GM18526 (cell line): ENCODE data around the gene SNRNP27.

Experiments
- POLR2A ChIP-seq: IDR thresholded peaks from 3 replicates; pipeline ENCODE4 v1.6.1; 2011; ENCODE audit not compliant: insufficient read length; ENCODE audit errors: extremely low read depth

SNRNP27 gene

GRCh38 chr2:69893684-69894551 lies at the start of gene SNRNP27:
SNRNP27 (plus strand) TSS chr2:69893956; CDS start chr2:69893985, 29 bp downstream.
- peak; percentile 80 for TF ChIP-seq POLR2A

DNA sequence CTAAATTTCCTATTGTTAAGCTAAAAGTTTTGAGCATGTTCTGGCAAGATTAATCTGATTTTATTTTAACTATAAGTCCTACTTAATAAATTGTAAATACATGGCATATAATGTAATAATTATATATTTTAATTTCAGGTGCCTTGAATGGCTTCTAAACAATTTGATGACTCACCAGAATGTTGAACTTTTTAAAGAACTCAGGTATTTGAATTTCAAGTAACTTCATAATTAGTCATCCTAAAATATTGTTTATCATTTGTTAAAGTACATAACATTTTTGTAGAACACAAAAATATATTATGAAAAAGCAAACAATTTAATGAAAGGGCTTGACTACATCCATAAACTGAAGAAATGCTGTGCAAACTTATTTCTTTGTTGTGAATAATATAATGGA lies 49.8 kb upstream of the SNRNP27 start:
- TF ChIP-seq POLR2A, result no peak

DNA sequence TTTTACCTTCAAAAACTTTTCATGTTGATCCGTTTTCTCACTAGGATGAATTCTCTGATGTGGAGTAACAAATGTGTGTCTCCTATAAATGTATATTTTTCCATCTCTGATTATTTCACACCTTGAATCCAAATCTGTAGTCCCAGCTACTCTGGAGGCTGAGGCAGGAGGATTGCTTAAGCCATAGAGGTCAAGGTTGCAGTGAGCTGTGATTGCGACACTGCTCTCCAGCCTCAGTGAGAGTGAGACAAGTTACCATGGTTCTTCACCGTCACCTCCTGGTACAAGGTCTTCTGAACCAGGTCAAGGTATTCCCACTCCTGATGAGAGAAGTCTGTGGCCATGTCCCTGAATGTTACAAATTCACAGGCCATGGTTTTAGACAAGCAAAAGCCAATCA lies 49.2 kb upstream of the SNRNP27 start:
- no peak for TF ChIP-seq POLR2A

DNA sequence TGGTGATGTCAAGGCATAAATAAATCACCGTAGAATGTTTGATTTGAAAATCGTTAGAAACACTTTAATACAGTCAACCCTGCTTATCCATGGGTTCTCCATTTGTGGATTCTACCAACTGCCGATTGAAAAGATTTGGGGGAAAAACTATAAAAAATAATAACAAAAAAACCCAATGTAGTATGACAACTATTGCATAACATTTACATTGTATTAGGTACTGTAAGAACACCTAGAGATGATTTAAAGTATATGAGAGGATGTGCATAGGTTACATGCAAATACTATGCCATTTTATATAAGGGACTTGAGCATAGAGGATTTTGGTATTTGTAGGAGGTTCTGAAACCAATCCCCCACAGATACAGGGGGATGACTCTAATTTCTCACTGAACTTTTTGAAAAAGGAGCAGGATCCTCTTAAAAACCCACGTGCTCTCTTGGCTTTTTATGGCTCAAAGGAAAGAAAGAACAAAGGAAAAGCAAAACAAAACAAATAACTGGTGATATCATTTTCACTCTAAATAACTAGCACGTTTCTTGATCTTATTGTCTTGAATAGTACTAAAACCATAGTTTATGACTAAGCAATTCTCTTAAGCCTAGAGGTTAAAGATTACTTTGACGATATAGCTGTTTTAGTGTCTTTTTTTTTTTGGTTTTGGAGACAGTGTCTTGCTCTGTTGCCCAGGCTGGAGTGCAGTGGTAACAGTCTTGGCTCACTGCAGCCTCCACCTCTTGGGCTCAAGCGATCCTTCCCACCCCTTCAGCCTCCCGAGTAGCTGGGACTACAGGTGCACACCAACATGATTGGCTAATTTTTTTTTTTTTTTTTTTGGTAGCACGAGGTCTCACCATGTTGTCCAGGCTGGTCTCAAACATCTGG lies 47.3 kb upstream of the SNRNP27 start:
- TF ChIP-seq POLR2A, result no peak

- no peak for TF ChIP-seq POLR2A
Measured at GRCh38 chr2:69847068-69847828, 46.5 kb upstream of the SNRNP27 start.

- TF ChIP-seq POLR2A, result no peak
Measured at GRCh38 chr2:69848186-69848790, 45.5 kb upstream of the SNRNP27 start.

DNA sequence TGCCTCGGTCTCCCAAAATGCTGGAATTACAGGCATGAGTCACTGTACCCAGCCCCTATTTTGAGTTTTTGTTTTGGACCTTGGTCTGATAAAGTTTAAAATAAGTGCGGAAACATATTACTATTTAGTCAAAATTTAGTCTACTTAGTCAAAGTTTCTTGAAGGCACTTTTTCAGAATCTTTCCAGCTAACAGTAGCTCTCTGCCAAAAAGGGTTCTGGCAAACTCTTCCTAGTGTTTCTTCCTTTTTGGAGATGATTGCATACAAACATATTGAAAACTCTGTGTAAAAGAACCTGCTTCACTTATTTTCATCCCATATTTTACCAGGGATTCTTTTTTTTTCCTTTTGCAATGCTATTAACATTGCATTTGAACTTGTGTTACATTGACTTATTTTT lies 35.5 kb upstream of the SNRNP27 start:
- TF ChIP-seq POLR2A, result no peak

DNA sequence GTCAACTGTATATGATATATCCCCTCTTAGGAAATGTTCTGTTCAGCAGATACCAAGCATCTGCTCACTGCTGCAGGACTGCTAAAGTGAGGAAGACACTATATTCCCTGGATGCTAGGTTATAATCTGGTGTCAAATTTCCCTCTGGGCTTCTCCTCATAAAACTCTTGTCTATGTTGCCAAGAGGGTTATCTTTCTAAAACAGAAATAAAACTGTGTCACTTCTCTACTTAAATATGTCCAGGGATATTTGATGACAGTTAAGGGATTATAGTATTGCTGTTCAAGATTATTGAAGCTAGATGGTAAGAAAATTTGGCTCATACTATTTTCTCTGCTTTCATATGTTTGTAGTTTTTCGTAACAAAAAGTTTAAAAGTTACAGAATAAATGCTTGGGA lies 30.5 kb upstream of the SNRNP27 start:
- TF ChIP-seq POLR2A, result no peak

- TF ChIP-seq POLR2A, result no peak
Measured at GRCh38 chr2:69888451-69888850, 5.3 kb upstream of the SNRNP27 start.

GRCh38 chr2:69889302-69889701 lies 4.5 kb upstream of the SNRNP27 start:
- no peak for TF ChIP-seq POLR2A

- no peak for TF ChIP-seq POLR2A
Measured at GRCh38 chr2:69890881-69891280, 2.9 kb upstream of the SNRNP27 start.

- no peak for TF ChIP-seq POLR2A
Measured at GRCh38 chr2:69902213-69902922, 8.6 kb downstream of the SNRNP27 start.

DNA sequence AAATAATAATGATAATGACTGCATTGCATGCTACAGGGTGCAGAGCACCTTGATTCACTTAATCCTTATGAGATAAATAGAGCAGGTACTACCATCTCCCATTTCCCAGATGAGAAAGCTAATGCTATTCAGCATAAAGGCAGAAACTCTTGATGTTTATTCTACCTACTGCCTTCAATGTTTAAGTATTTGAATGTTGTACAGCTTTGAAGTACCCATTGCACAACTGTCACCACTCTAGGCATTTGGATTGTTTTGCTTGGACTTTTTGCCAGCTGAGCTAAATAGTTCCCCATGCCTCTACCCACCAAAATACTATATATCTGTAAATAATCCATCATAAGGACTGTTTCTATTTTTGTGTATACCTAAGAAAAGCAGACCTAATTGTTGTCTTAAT lies 13.5 kb downstream of the SNRNP27 start:
- TF ChIP-seq POLR2A, result no peak

- TF ChIP-seq POLR2A, result no peak
Measured at GRCh38 chr2:69911985-69912563, 18.3 kb downstream of the SNRNP27 start.
